Activated CD4-positive, CD25-positive, alpha-beta regulatory T cell (primary cell): ENCODE measurements around the gene RFFL.
A peak's percentile ranks its signal among the peaks of the same experiment; 100 is the strongest.

Experiments
- DNase-seq, 4 experiments: peaks; one replicate each; lab custom pipeline; 2025; lab: John Stamatoyannopoulos, UW

RFFL gene

GRCh38 chr17:34974179-34974578 lies 89.3 kb downstream of the RFFL start:
- DNase-seq = no peak

DNA sequence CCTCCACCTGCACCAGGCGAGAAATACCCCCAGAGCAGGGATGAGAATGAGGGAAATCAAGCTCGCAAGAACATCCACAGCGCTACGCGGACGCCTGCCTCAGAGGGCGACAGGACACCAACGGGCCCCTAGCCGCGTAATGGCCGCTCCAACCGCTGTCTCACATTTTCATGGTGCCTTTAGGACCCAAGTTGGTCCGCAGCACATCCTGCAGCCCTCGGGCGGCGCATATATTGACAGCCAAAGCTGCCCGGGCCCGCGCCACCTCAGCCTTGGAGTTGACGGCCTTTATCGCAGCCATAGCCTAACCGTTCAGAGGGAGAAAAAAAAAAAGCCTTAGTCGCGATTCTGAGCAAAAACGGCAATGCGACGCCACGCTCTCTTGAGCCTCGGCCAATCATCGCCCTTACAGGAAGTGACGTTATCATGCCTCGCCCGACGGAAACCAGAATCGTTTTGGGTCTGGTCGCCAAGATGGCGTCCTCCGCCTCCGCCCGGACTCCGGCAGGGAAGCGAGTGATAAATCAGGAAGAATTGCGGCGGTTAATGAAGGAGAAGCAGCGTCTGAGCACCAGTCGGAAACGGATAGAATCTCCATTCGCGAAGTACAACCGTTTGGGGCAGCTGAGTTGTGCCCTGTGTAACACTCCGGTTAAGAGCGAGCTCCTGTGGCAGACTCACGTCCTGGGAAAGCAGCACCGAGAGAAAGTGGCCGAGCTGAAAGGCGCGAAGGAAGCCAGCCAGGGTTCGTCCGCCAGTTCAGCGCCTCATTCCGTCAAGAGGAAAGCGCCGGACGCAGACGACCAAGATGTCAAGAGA lies 102.2 kb downstream of the RFFL start, which contains the start of the genes CCT6B and ZNF830:
CCT6B (minus strand) TSS at position 368 of the 819 bp plus-strand sequence; CDS start at position 301, 67 bp downstream.
ZNF830 (plus strand) TSS at position 448 of the 819 bp plus-strand sequence; CDS start at position 475, 27 bp downstream.
- DNase-seq = peak; percentile 62 to 80 (median 77)

GRCh38 chr17:34958438-34958837 lies 105.1 kb downstream of the RFFL start:
- no peak for DNase-seq
